HFFc6 (cell line): Measurements from ENCODE around the gene RMDN3. TPM values are rescaled to one million over a fixed set of nuclear protein-coding genes. Genes with fewer than 3 reads are reported as not detected.
A peak's percentile ranks its signal among the peaks of the same experiment; 100 is the strongest.

Experiments
- DNase-seq: peaks from one replicate; pipeline ENCODE4 v3.0.0-alpha.2; 2018
- H3K27ac Mint-ChIP-seq: 2 replicates; pipeline ENCODE4 v1.8.0; 2020; ENCODE audit warnings: mild to moderate bottlenecking, mixed read lengths
- H3K27me3 Mint-ChIP-seq: 2 replicates; pipeline ENCODE4 v1.8.0; 2021; ENCODE audit warnings: mild to moderate bottlenecking, moderate library complexity, mixed read lengths; ENCODE audit not compliant: insufficient read depth
- H3K36me3 Mint-ChIP-seq: 2 replicates; pipeline ENCODE4 v1.8.0; 2021; ENCODE audit warnings: low read depth, mixed read lengths
- H3K4me1 Mint-ChIP-seq: 2 replicates; pipeline ENCODE4 v1.8.0; 2020; ENCODE audit warnings: low read depth, mixed read lengths
- H3K4me3 Mint-ChIP-seq: 2 replicates; pipeline ENCODE4 v1.8.0; 2020; ENCODE audit warnings: mild to moderate bottlenecking, moderate library complexity, mixed read lengths
- H3K9me3 Mint-ChIP-seq: 2 replicates; pipeline ENCODE4 v1.8.0; 2020; ENCODE audit warnings: mild to moderate bottlenecking, mixed read lengths
- CTCF ChIP-seq: fragments of 200-600 bp; sonication (generic); IDR thresholded peaks from 2 replicates; pipeline ENCODE4 v1.5.0; 2021; ENCODE audit warnings: antibody characterized with exemption, mild to moderate bottlenecking
- total RNA-seq, 6 experiments: library from RNA; stranded (reverse); fragmentation: NEBNext Ultra II Directional; extraction: Animal tissue kit (Norgen Biotek cat#: 25700); gene quantifications; 2 replicates in 1 of 6; 3 replicates in 5 of 6; pipeline ENCODE4 v1.2.3, GENCODE V29; 2021

The RMDN3 gene
- total RNA-seq, 6 experiments from 2014 or later: 32.6 to 43.2 (median 35.6) TPM

GRCh38 chr15:40754574-40754882 lies 526 bp downstream of the RMDN3 start:
- no peaks in the 10 kb centered on the region for H3K9me3 Mint-ChIP-seq
- 0 out of 2 replicates have a peak, but pooled peaks cover 2% of the 10 kb centered on the region for H3K27me3 Mint-ChIP-seq
- H3K4me1 Mint-ChIP-seq: peaks cover 29% of the 10 kb centered on the region
- H3K27ac Mint-ChIP-seq: peak overlapping the region; percentile 61
- no peak for TF ChIP-seq CTCF
- H3K36me3 Mint-ChIP-seq: peaks cover 4% of the 10 kb centered on the region; the same call in 1 of the 2 replicates
- DNase-seq: no peak
- peak overlapping the region; percentile 93 for H3K4me3 Mint-ChIP-seq

GRCh38 chr15:40751745-40752144 lies 3.3 kb downstream of the RMDN3 start:
- peaks cover 35% of the 10 kb centered on the region for H3K4me1 Mint-ChIP-seq
- H3K9me3 Mint-ChIP-seq: no peaks in the 10 kb centered on the region
- DNase-seq: no peak
- no peak for TF ChIP-seq CTCF
- peaks cover 3% of the 10 kb centered on the region; the same call in 1 of the 2 replicates for H3K27me3 Mint-ChIP-seq
- H3K27ac Mint-ChIP-seq: no peak overlapping the region
- no peak overlapping the region for H3K4me3 Mint-ChIP-seq
- H3K36me3 Mint-ChIP-seq: peaks cover 4% of the 10 kb centered on the region; the same call in 1 of the 2 replicates

GRCh38 chr15:40750885-40751284 lies 4.2 kb downstream of the RMDN3 start:
- peaks cover 36% of the 10 kb centered on the region for H3K4me1 Mint-ChIP-seq
- H3K27ac Mint-ChIP-seq: no peak overlapping the region
- TF ChIP-seq CTCF: no peak
- no peaks in the 10 kb centered on the region for H3K9me3 Mint-ChIP-seq
- H3K27me3 Mint-ChIP-seq: peaks cover 3% of the 10 kb centered on the region; the same call in 1 of the 2 replicates
- DNase-seq: no peak
- H3K4me3 Mint-ChIP-seq: no peak overlapping the region
- peaks cover 4% of the 10 kb centered on the region; the same call in 1 of the 2 replicates for H3K36me3 Mint-ChIP-seq

GRCh38 chr15:40749151-40749630 lies 5.9 kb downstream of the RMDN3 start:
- H3K36me3 Mint-ChIP-seq: peaks cover 4% of the 10 kb centered on the region; the same call in 1 of the 2 replicates
- H3K9me3 Mint-ChIP-seq: no peaks in the 10 kb centered on the region
- H3K4me3 Mint-ChIP-seq: no peak overlapping the region
- DNase-seq: no peak
- peaks cover 4% of the 10 kb centered on the region for H3K27me3 Mint-ChIP-seq
- peaks cover 41% of the 10 kb centered on the region for H3K4me1 Mint-ChIP-seq
- H3K27ac Mint-ChIP-seq: no peak overlapping the region
- TF ChIP-seq CTCF: no peak

GRCh38 chr15:40747685-40748631 lies 7.1 kb downstream of the RMDN3 start:
- Mint-ChIP-seq H3K4me3 (no peak overlapping the region), H3K27me3 (peaks cover 7% of the 10 kb centered on the region), H3K27ac (peak overlapping the region; percentile 18), H3K9me3 (no peaks in the 10 kb centered on the region), H3K4me1 (peaks cover 38% of the 10 kb centered on the region), H3K36me3 (peaks cover 4% of the 10 kb centered on the region; the same call in 1 of the 2 replicates)
- DNase-seq: no peak
- TF ChIP-seq CTCF: no peak
